T47D (cell line): ENCODE measurements around the gene NR5A2.

Experiments used
- DNase-seq, 2 experiments: peaks; one replicate each; pipeline versions ENCODE4 v3.0.0 to v3.0.0-alpha.2; 2011 to 2012; ENCODE audit warnings: low read depth in 1 of 2, low spot score in 1 of 2
- JUND ChIP-seq: IDR thresholded peaks from 2 replicates; pipeline ENCODE4 v1.6.1; 2012; ENCODE audit warnings: low read depth
- in situ Hi-C: cut with HindIII; loops from 2 replicates; pipeline ENCODE4 v1.10.0; 2016; ENCODE audit warnings: low sequenced_read_pairs, low pct_unique_long_range_greater_than_20kb

NR5A2 gene

DNA sequence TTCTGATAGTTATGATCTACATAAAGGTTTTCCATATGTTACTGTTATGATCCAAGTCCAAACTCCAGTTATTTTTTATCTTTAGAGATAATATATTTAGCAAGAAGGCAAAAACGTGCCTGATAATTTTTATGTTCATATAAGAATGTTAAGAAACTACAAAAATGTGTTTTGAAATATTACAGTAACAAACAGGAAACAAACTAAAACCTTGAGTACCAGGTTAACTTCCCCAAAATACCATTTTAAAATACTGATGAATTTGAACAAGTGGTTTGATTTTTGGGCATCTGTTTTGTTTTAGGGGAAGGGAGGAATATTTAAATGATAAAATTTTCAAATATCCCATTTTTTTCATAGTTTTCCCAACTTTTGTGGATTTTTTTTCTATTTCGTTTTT, 124.8 kb downstream of the NR5A2 start:
- DNase-seq = no peak
- no peak for TF ChIP-seq JUND
- in situ Hi-C loops = no loop called here

- no peak for TF ChIP-seq JUND
- in situ Hi-C loops = no loop called here
- DNase-seq = no peak
These were observed 126.0 kb downstream of the NR5A2 start for GRCh38 chr1:200153277-200154055.

- TF ChIP-seq JUND = no peak
- DNase-seq = no peak
- in situ Hi-C loops = no loop called here
These were observed 126.7 kb downstream of the NR5A2 start for GRCh38 chr1:200154069-200154767.

GRCh38 chr1:200157715-200158114, 130.2 kb downstream of the NR5A2 start:
- TF ChIP-seq JUND = no peak

DNA sequence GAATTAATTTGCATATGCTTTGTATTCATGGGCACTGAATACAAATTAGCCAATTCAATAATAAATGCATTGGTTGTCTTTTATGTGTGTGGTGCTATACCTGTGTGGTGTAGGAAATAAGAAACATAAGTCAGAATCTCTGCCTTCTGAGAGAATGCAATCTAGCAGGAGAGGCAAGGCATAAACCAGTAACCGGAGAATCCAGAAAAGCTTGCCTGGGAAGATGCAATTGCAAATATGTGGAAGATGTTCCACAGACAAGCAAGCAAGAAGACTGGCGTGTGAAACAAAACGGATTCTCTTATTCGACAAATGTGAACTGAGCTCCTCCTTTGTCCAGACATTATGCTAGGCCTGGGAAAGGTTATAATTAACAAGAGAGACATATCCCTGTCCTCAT, 134.3 kb downstream of the NR5A2 start:
- peak in 1 of 2 experiments; percentile 97 for DNase-seq
- in situ Hi-C loops = no loop called here
- no peak for TF ChIP-seq JUND

More at GRCh38 chr1:200157715-200158114, 130.2 kb downstream of the NR5A2 start:
- in situ Hi-C loops = no loop called here
- DNase-seq = no peak

GRCh38 chr1:200162258-200162657, 134.7 kb downstream of the NR5A2 start:
- in situ Hi-C loops = no loop called here
- TF ChIP-seq JUND = no peak
- DNase-seq = no peak

GRCh38 chr1:200162877-200163276, 135.4 kb downstream of the NR5A2 start:
- in situ Hi-C loops = no loop called here
- no peak for TF ChIP-seq JUND

DNA sequence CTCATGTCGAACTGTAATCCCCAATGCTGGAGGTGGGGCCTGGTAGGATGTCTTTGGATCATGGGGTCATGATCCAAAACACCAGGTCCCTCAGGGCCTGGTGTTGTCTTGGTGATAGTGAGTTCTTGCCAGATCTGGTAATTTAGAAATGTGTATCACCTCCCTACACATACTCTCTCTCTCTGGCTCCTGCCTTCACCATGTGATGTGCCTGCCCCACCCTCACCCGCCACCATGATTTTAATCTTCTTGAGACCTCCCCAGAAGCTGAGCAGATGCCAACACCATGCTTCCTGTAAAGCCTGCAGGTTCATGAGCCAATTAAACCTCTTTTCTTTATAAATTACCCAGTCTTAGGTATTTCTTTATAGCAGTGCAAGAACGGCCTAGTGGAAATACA, 136.4 kb downstream of the NR5A2 start:
- DNase-seq = no peak
- in situ Hi-C loops = no loop called here
- no peak for TF ChIP-seq JUND

More at GRCh38 chr1:200162877-200163276, 135.4 kb downstream of the NR5A2 start:
- DNase-seq = peak in 1 of 2 experiments; percentile 30

- in situ Hi-C loops = no loop called here
- DNase-seq = no peak
- no peak for TF ChIP-seq JUND
These were observed 138.1 kb downstream of the NR5A2 start for GRCh38 chr1:200165493-200166220.

- no peak for TF ChIP-seq JUND
- in situ Hi-C loops = no loop called here
- DNase-seq = no peak
These were observed 138.9 kb downstream of the NR5A2 start for GRCh38 chr1:200166411-200166810.

GRCh38 chr1:200168926-200169325, 141.4 kb downstream of the NR5A2 start:
- in situ Hi-C loops = no loop called here
- TF ChIP-seq JUND = no peak
- no peak for DNase-seq

DNA sequence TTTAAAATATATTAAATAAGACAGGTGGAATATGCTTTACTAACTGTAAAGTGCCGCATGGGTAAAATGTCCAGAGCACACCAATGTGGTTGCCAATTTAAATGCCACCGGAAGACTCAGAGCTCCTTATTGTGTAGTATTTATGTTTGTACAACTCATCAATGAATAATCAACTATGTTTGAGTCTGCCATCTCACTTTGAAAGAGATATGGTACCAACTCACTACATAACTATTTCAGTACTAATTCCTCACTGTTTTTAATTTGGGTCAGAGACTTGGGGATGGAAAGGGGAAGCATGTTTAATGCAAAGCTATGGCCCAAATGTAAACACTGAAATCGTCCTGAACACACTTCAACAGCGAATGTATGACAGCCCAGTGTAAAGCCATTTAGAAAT, 144.8 kb downstream of the NR5A2 start:
- no peak for DNase-seq
- no peak for TF ChIP-seq JUND
- in situ Hi-C loops = no loop called here
